Subcutaneous preadipocyte (primary cell): Measurements from ENCODE around the gene PRSS50. TPM values are rescaled to one million over a fixed set of nuclear protein-coding genes. Genes with fewer than 3 reads are reported as not detected.

Experiments
- small RNA-seq: library from RNA; depleted of rRNA; stranded (forward); fragments of <200 nt; gene quantifications from one replicate; pipeline ENCODE3, GENCODE V24; 2012
- total RNA-seq: library from RNA; depleted of rRNA; stranded (reverse); fragments of >200 nt; gene quantifications from 2 replicates; pipeline ENCODE4 v1.2.3, GENCODE V29; 2012

The PRSS50 gene, protein sequence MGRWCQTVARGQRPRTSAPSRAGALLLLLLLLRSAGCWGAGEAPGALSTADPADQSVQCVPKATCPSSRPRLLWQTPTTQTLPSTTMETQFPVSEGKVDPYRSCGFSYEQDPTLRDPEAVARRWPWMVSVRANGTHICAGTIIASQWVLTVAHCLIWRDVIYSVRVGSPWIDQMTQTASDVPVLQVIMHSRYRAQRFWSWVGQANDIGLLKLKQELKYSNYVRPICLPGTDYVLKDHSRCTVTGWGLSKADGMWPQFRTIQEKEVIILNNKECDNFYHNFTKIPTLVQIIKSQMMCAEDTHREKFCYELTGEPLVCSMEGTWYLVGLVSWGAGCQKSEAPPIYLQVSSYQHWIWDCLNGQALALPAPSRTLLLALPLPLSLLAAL
- total RNA-seq = not detected in 2 replicates

DNA sequence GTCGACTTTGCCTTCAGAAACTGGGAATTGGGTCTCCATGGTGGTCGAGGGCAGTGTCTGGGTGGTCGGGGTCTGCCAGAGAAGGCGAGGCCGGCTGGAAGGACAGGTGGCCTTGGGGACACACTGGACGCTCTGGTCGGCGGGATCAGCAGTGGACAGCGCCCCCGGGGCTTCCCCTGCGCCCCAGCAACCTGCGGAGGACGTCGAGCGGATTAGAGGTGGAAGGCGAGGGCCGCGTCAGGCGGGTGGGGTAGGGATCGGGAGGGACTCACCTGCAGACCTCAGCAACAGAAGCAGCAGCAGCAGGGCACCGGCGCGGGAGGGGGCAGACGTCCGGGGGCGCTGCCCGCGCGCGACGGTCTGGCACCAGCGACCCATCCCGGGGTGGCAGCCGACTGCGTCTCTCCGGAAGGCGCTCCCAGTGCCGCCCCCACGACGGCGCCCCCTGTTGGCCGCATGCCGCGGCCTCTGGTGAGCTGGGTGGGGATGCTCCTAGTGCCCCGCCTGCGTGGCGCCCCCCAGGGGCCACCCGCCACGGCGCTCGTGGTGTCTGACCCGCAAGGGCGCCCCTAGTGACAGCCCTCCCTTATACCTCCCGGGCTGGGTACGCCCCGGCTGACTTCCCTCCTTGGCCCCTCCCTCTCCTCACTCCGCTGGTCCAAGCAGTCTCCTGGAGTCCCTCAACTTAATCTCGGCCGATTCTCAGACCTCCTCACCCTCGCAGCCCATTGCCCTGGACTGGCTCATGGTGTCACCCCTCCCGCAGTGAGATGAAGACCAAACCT lies at the start of gene PRSS50:
PRSS50 (minus strand) TSS at position 423 of the 785 bp plus-strand sequence; CDS start at position 378, 45 bp downstream.

DNA sequence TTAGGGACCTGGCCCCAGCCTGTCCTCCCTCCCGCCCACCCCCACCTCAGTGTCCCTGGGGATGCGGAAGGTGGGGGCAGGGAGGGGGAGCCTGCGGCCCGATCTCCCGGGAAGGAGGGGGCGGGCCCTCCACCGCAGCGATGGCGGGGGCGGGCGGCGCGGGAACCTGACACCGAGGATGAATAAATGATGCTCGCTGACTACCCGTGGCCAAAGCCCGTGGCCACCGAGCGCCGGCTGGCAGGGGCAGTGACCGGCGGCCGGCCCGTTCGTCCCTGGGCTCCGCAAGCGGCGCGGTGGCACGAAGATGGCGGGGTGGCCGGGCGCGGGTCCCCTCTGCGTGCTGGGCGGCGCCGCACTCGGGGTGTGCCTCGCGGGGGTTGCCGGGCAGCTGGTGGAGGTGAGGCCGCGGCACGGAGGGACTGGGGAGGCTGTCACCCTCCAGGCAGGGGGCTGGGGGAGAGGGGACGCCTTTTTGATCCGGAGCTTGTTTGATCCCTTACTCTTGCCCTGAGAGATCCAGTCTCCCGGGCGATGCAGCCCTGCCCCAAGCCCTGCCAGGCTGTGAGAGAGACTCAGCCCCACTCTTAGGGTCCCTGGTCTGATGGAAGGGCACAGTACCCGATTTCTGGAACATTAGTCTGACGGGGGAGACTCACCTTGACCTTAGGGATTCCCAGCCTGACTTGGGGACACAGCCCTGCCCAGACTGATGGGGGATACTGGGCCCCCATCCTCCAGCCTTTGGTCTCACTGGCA lies 16.3 kb downstream of the PRSS50 start, which contains the start of gene TMIE:
TMIE (plus strand) TSS at position 212 of the 759 bp plus-strand sequence; CDS start at position 308, 96 bp downstream.

DNA sequence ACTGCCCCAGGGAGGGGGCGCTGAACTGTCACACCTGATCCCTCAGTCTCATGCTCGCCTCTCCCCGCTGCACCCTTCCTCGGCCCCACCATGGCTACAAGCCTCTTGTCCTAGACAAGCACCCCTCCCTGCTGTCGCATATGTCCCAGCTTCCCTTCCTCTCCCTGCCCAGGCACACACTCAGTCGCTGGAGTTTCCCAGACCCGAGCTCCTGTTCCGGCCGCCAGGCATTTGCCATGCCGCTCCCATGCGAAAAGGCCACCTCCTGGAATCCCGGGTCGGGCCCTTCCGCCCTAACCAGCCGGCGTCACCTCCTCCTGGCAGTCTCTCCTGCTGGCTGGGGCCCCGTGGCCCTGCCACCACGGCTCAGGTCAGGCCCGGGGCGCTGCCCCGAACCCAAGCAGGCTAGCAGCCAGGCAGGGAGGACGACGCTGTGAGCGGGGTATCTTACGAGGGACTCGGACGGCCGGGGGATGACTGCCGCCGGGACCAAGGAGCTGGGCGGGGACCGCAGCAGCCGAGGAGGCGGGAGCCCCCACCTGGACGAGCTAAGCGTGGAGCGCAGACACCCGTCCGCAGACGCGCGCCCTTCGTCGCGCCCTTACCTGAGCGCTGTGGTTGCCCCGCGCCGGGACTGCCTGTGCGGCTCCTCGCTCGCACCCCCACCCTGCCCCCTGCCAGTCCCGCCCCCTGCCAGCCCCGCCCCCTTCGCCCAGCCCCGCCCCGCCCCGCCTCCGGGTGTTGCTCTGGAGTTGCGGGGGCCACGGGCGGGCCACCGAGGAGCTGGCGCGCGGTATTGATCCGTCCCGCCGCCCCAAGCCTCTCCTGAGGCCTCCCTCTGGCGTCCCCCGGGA lies 24.4 kb downstream of the PRSS50 start, which contains the start of gene ALS2CL:
ALS2CL (minus strand) TSS at position 642 of the 854 bp plus-strand sequence. CDS start 4,239 bp downstream, outside the sequence.

Small RNAs within 50 kb of the gene (small RNA-seq; reads per million reads assigned to genes)
- gene PRSS45 = not detected

Other genes with a start within 250 kb of the PRSS50 start
- not detected in 2 replicates for gene RTP3, start 219.9 kb downstream of the PRSS50 start, total RNA-seq
- gene LRRC2, start 151.6 kb downstream of the PRSS50 start, total RNA-seq = 0.78 and 1.1 TPM in 2 replicates
- gene FAM240A, start 105.3 kb downstream of the PRSS50 start, total RNA-seq = not detected in 2 replicates
- 0.37 and 0.59 TPM in 2 replicates for gene ALS2CL, start 24.2 kb downstream of the PRSS50 start, total RNA-seq
- gene TMIE, start 16.5 kb downstream of the PRSS50 start, total RNA-seq = not detected in 2 replicates
- gene MYL3, start 145.6 kb upstream of the PRSS50 start, total RNA-seq = not detected in 2 replicates
- gene PTH1R, start 159.9 kb upstream of the PRSS50 start, total RNA-seq = 0.39 and 1.1 TPM in 2 replicates